K562 treated with DMSO at 1 percent for 48 hours (cell line): Measurements from ENCODE around the gene PKM. TPM values are rescaled to one million over a fixed set of nuclear protein-coding genes. Genes with fewer than 3 reads are reported as not detected.

Experiments
- total RNA-seq: library from RNA; unstranded; fragments of 300-600 nt; gene quantifications from 2 replicates; pipeline ENCODE4 v1.2.3, GENCODE V29; 2022; ENCODE audit warnings: low replicate concordance; ENCODE audit errors: extremely low read depth

Gene PKM
- total RNA-seq, result 617 and 1,590 TPM in 2 replicates

GRCh38 chr15:72231066-72231832 lies at the start of gene PKM:
TSS of gene PKM (minus strand) at chr15:72231190. CDS start at chr15:72219097, 12,093 bp downstream.

GRCh38 chr15:72272213-72272996 lies 41.4 kb upstream of the PKM start, which contains the start of gene PARP6:
TSS of gene PARP6 (minus strand) at chr15:72272554. CDS start at chr15:72267477, 5,077 bp downstream.

GRCh38 chr15:72197460-72198355 lies 33.3 kb downstream of the PKM start, which contains the start of gene GRAMD2A:
TSS of gene GRAMD2A (minus strand) at chr15:72197787.

Other genes starting within 250 kb of the PKM start
- gene MYO9A, start 113.0 kb downstream of the PKM start, total RNA-seq, result not detected in 2 replicates
- not detected in 2 replicates for gene SENP8, start 112.8 kb downstream of the PKM start, total RNA-seq
- not detected in 2 replicates for gene GRAMD2A, start 33.4 kb downstream of the PKM start, total RNA-seq
- gene PARP6, start 41.4 kb upstream of the PKM start, total RNA-seq, result not detected in 2 replicates
- not detected in 2 replicates for gene CELF6, start 89.0 kb upstream of the PKM start, total RNA-seq
- gene HEXA, start 144.8 kb upstream of the PKM start, total RNA-seq, result 238 TPM in 1 of 2 replicates, not detected in the other
- not detected in 2 replicates for gene TMEM202, start 167.1 kb upstream of the PKM start, total RNA-seq
- not detected in 2 replicates for gene ARIH1, start 243.1 kb upstream of the PKM start, total RNA-seq